ENCODE data around the gene GJC2. TPM values are rescaled to one million over a fixed set of nuclear protein-coding genes. Genes with fewer than 3 reads are reported as not detected.

GJC2 gene
- total RNA-seq, 2 donors from 2014 or later = 1.9 to 4.1 TPM

GRCh38 chr1:228152918-228153258 lies 3.2 kb downstream of the GJC2 start:
- 78% methylated on average over 3 of the region's 3 CpGs for WGBS
- no peaks in the 10 kb centered on the region for H3K9me3 ChIP-seq
- H3K27me3 ChIP-seq (replicated peaks; ENCODE audit: insufficient read depth) = no peaks in the 10 kb centered on the region
- no peaks in the 10 kb centered on the region for H3K36me3 ChIP-seq
- H3K27ac ChIP-seq = no peak overlapping the region
- H3K4me3 ChIP-seq = no peak overlapping the region
- DNase-seq (ENCODE audit: low spot score) = no peak
- TF ChIP-seq POLR2AphosphoS5 (IDR thresholded peaks at IDR 0.05) (no peak), POLR2A (IDR thresholded peaks at IDR 0.05) (no peak), CTCF (IDR thresholded peaks at IDR 0.05) (no peak)
- intact Hi-C loops (cut with DNase I) = no loop called here
- no peaks in the 10 kb centered on the region for H3K4me1 ChIP-seq (replicated peaks)

DNA sequence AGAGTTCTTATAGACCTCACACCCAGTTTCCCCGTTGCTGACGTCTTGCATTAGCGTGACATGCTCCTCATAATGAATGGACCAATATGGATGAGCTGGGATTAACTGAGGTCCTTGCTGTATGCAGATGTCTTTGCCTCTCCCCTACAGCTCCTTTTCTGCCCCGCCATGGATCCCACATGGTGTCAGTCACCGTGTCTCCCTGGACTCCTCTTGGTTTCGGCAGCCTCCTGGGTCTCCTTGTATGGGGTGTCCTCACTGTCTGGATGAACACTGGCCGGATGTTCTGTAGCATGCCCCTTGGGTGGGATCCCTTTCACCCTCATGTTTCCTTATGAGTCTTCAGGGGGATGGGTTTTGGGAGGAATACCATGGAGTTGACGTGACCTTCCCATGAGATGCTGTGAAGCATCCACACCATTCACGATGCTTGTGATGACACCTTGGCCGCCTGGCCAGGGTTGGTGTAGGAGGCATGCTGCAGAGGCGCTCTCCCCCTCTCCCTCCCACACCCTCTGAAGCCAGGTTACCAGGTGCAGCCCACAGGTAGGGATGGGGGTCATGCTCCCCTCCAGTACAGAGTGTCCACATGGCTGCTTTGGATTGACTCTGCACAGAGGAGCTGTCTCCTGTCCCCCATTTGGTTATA lies 4.4 kb downstream of the GJC2 start:
- intact Hi-C loops (cut with DNase I) = no loop called here
- no peak for DNase-seq (ENCODE audit: low spot score)
- Histone ChIP-seq H3K36me3 (no peaks in the 10 kb centered on the region), H3K27me3 (replicated peaks; ENCODE audit: insufficient read depth) (no peaks in the 10 kb centered on the region), H3K4me3 (no peak overlapping the region), H3K4me1 (replicated peaks) (no peaks in the 10 kb centered on the region), H3K27ac (no peak overlapping the region), H3K9me3 (no peaks in the 10 kb centered on the region)
- WGBS = 96% methylated on average over 11 of the region's 11 CpGs
- no peak for TF ChIP-seq CTCF (IDR thresholded peaks at IDR 0.05)
- no peak for TF ChIP-seq POLR2A (IDR thresholded peaks at IDR 0.05)

- TF ChIP-seq CTCF (IDR thresholded peaks at IDR 0.05) (no peak), POLR2A (IDR thresholded peaks at IDR 0.05) (no peak), POLR2AphosphoS5 (IDR thresholded peaks at IDR 0.05) (no peak)
- DNase-seq (ENCODE audit: low spot score) = no peak
- H3K9me3 ChIP-seq = no peaks in the 10 kb centered on the region
- no peak overlapping the region for H3K27ac ChIP-seq
- H3K36me3 ChIP-seq = no peaks in the 10 kb centered on the region
- no peaks in the 10 kb centered on the region for H3K4me1 ChIP-seq (replicated peaks)
- H3K27me3 ChIP-seq (replicated peaks; ENCODE audit: insufficient read depth) = no peaks in the 10 kb centered on the region
- H3K4me3 ChIP-seq = no peak overlapping the region
- intact Hi-C loops (cut with DNase I) = no loop called here
- WGBS = 77% methylated on average over 20 of the region's 20 CpGs
Observed at GRCh38 chr1:228154670-228155571, 5.2 kb downstream of the GJC2 start.

DNA sequence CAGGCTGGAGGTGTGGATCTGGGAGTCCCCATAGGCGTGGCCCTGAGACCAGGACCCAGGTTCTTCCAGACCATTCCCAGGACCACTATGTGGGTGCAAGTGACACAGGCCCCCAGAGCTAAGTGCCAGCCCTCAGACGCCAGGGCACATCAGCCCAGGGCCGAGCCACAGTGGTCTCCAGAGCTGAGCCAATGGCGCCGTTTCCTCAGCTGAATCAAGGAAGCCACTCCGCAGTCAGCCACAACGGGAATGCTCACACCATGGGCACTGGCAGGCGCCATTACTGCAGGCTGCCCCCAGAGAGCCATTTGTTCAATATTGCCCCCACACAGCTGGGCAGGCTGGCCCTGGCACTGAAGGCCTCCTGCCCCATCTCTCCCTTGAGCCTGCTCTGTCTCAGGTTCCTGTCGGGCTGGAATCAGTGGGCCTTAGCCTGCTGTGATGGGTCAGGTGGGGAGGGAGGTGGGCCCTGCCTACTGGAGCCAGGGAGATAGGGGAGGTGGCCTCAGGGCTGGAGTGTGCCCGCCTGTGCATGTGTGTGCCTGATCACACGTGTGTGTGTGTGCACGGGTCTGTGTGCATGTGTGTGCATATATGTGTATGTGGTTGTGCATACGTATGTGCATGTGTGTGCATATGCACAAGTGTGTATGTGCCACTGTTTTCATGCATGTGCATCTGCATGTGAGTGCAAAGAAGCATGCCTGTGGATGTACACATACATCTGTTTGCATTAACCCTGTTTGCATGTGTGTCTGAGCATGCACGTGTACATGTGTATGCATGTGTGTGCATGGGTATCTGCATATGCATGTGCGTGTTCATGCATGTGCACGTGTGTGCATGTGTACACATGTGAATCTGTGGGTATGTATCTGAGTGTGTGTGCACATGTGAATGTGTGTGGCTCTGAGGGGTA lies 6.1 kb downstream of the GJC2 start:
- Histone ChIP-seq H3K27me3 (replicated peaks; ENCODE audit: insufficient read depth) (no peaks in the 10 kb centered on the region), H3K9me3 (no peaks in the 10 kb centered on the region), H3K27ac (no peak overlapping the region), H3K4me1 (replicated peaks) (no peaks in the 10 kb centered on the region), H3K4me3 (no peak overlapping the region), H3K36me3 (no peaks in the 10 kb centered on the region)
- no peak for DNase-seq (ENCODE audit: low spot score)
- intact Hi-C loops (cut with DNase I) = no loop called here
- TF ChIP-seq CTCF (IDR thresholded peaks at IDR 0.05) = no peak
- no peak for TF ChIP-seq POLR2A (IDR thresholded peaks at IDR 0.05)
- no peak for TF ChIP-seq POLR2AphosphoS5 (IDR thresholded peaks at IDR 0.05)
- WGBS = 85% methylated on average over 14 of the region's 16 CpGs

Data from prostate gland (tissue), 2 donors.